ENCODE measurements around the gene CMIP.

Gene CMIP

DNA sequence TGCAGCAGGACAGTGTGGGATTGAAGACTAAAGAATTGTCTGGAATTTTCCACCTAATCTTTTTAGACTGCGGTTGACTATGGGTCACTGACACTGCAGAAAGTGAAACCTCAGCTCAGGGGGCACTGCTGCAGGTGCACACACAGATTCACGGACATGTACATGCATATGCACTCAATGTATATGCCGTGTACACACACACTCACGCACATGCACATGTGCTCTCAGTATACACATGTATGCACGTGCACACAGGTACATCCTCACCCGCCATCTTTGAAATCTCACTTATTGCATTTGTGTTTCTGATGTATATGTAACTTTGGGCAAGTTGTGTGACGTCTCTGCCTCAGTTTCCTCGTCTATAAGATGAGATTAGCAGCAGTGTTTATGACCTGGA, 27.3 kb downstream of the CMIP start:
- TF ChIP-seq RAD21 (IDR thresholded peaks at IDR 0.05; ENCODE audit: low read depth) (no peak), CEBPB (IDR thresholded peaks at IDR 0.05) (no peak), NFIC (IDR thresholded peaks at IDR 0.05) (no peak), TCF12 (IDR thresholded peaks at IDR 0.05; ENCODE audit: low read depth) (no peak), FOXM1 (IDR thresholded peaks at IDR 0.05; ENCODE audit: borderline replicate concordance, low read depth) (no peak), CREB1 (IDR thresholded peaks at IDR 0.05; ENCODE audit: low read depth) (no peak), TAF1 (IDR thresholded peaks at IDR 0.05; ENCODE audit: low read depth) (no peak), REST (IDR thresholded peaks at IDR 0.05; ENCODE audit: low read depth) (no peak), YY1 (IDR thresholded peaks at IDR 0.05; ENCODE audit: low read depth) (no peak), ZBTB7A (IDR thresholded peaks at IDR 0.05; ENCODE audit: low read depth) (no peak), EGR1 (IDR thresholded peaks at IDR 0.05) (no peak), EP300 (IDR thresholded peaks at IDR 0.05; ENCODE audit: borderline replicate concordance) (no peak), TEAD4 (IDR thresholded peaks at IDR 0.05) (no peak)
- TF ChIP-seq, protein P1, sequence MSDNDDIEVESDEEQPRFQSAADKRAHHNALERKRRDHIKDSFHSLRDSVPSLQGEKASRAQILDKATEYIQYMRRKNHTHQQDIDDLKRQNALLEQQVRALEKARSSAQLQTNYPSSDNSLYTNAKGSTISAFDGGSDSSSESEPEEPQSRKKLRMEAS (IDR thresholded peaks at IDR 0.05) = no peak
- TF ChIP-seq, protein P2, sequence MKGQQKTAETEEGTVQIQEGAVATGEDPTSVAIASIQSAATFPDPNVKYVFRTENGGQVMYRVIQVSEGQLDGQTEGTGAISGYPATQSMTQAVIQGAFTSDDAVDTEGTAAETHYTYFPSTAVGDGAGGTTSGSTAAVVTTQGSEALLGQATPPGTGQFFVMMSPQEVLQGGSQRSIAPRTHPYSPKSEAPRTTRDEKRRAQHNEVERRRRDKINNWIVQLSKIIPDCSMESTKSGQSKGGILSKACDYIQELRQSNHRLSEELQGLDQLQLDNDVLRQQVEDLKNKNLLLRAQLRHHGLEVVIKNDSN (IDR thresholded peaks at IDR 0.05) = no peak

DNA sequence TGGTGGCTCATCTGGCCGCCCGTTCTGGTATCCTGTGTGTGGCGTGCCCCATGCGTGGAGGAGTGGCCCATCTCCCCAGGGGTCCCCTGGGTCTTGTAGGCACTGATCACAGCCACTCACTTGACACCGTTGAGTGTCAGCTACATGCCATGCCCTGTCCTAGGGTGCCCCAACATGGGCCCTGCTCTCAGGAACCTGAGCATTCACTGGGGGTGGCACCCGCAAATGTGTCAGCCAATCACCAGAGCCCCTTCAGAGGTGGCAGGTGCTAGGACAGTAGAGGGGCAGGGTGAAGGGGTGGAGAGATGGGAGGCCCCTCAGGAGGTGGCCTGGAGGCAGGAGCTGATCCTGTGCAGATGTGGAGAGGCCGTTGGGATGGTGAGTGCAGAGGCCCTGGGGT, 27.8 kb downstream of the CMIP start:
- no peak for TF ChIP-seq NFIC (IDR thresholded peaks at IDR 0.05)
- TF ChIP-seq TAF1 (IDR thresholded peaks at IDR 0.05; ENCODE audit: low read depth) = no peak
- TF ChIP-seq ZBTB7A (IDR thresholded peaks at IDR 0.05; ENCODE audit: low read depth) = no peak
- TF ChIP-seq REST (IDR thresholded peaks at IDR 0.05; ENCODE audit: low read depth) = no peak
- no peak for TF ChIP-seq CEBPB (IDR thresholded peaks at IDR 0.05)
- no peak for TF ChIP-seq CREB1 (IDR thresholded peaks at IDR 0.05; ENCODE audit: low read depth)
- no peak for TF ChIP-seq YY1 (IDR thresholded peaks at IDR 0.05; ENCODE audit: low read depth)
- TF ChIP-seq EGR1 (IDR thresholded peaks at IDR 0.05) = no peak
- no peak for TF ChIP-seq EP300 (IDR thresholded peaks at IDR 0.05; ENCODE audit: borderline replicate concordance)
- no peak for TF ChIP-seq FOXM1 (IDR thresholded peaks at IDR 0.05; ENCODE audit: borderline replicate concordance, low read depth)
- TF ChIP-seq TEAD4 (IDR thresholded peaks at IDR 0.05) = no peak
- no peak for TF ChIP-seq RAD21 (IDR thresholded peaks at IDR 0.05; ENCODE audit: low read depth)
- TF ChIP-seq TCF12 (IDR thresholded peaks at IDR 0.05; ENCODE audit: low read depth) = no peak
- TF ChIP-seq, protein P1 (IDR thresholded peaks at IDR 0.05) = no peak
- TF ChIP-seq, protein P2 (IDR thresholded peaks at IDR 0.05) = no peak

DNA sequence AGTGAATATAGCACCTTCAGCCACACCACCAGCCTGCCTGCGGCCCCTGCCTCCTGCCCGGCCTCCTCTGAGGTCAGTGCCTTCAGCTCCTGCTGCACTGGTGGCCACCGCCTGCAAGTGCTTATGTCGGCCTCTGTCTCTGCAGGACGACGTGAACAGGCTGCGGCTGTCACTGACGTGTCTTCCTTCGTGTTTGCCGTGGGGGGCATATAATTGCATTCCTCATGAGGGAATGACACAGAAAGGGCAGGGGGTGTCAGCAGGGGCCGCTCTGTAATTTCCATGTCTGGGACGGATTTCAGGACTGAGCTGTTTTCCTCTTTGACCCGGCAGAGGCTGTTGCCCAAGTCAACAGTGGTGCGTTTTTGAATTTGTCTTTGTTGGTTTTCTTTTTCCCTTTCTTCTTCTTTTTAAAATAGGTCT, 28.5 kb downstream of the CMIP start:
- TF ChIP-seq CEBPB (IDR thresholded peaks at IDR 0.05) (no peak), TAF1 (IDR thresholded peaks at IDR 0.05; ENCODE audit: low read depth) (no peak), YY1 (IDR thresholded peaks at IDR 0.05; ENCODE audit: low read depth) (no peak), TCF12 (IDR thresholded peaks at IDR 0.05; ENCODE audit: low read depth) (no peak), EP300 (IDR thresholded peaks at IDR 0.05; ENCODE audit: borderline replicate concordance) (no peak)

DNA sequence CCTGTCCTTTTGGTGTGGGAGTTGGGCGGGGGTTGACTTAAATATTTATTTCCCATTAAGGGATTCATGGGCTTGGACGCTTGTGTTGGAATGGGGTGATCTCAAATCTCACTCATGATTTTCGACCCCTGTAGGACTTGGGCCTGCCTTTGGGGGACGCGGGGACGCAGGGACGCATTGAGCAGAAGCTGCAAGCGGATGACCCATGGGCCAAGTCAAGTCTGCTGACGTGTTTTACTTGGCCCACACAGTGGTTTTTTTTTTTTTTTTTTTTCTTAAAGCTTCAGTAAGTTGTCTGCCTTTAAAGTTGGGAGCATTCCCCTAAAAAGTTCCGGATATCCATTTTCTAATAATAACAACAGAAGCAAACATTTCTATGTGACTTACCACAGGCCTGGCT, 28.9 kb downstream of the CMIP start:
- no peak for TF ChIP-seq FOXM1 (IDR thresholded peaks at IDR 0.05; ENCODE audit: borderline replicate concordance, low read depth)
- no peak for TF ChIP-seq TAF1 (IDR thresholded peaks at IDR 0.05; ENCODE audit: low read depth)
- TF ChIP-seq EP300 (IDR thresholded peaks at IDR 0.05; ENCODE audit: borderline replicate concordance) = no peak
- TF ChIP-seq NFIC (IDR thresholded peaks at IDR 0.05) = no peak
- no peak for TF ChIP-seq CEBPB (IDR thresholded peaks at IDR 0.05)
- TF ChIP-seq EGR1 (IDR thresholded peaks at IDR 0.05) = no peak

GRCh38 chr16:81473969-81474959, 29.7 kb downstream of the CMIP start:
- TF ChIP-seq, protein P1 (IDR thresholded peaks at IDR 0.05) = no peak
- TF ChIP-seq, protein P2 (IDR thresholded peaks at IDR 0.05) = no peak
- TF ChIP-seq NFIC (IDR thresholded peaks at IDR 0.05) = no peak
- TF ChIP-seq FOXM1 (IDR thresholded peaks at IDR 0.05; ENCODE audit: borderline replicate concordance, low read depth) = no peak
- TF ChIP-seq TAF1 (IDR thresholded peaks at IDR 0.05; ENCODE audit: low read depth) = no peak
- TF ChIP-seq TCF12 (IDR thresholded peaks at IDR 0.05; ENCODE audit: low read depth) = no peak
- TF ChIP-seq TEAD4 (IDR thresholded peaks at IDR 0.05) = no peak
- no peak for TF ChIP-seq EGR1 (IDR thresholded peaks at IDR 0.05)
- no peak for TF ChIP-seq CREB1 (IDR thresholded peaks at IDR 0.05; ENCODE audit: low read depth)
- no peak for TF ChIP-seq CEBPB (IDR thresholded peaks at IDR 0.05)
- TF ChIP-seq ZBTB7A (IDR thresholded peaks at IDR 0.05; ENCODE audit: low read depth) = no peak
- no peak for TF ChIP-seq YY1 (IDR thresholded peaks at IDR 0.05; ENCODE audit: low read depth)
- TF ChIP-seq RAD21 (IDR thresholded peaks at IDR 0.05; ENCODE audit: low read depth) = no peak
- TF ChIP-seq REST (IDR thresholded peaks at IDR 0.05; ENCODE audit: low read depth) = no peak
- TF ChIP-seq EP300 (IDR thresholded peaks at IDR 0.05; ENCODE audit: borderline replicate concordance) = no peak
